GM23248 (cell line): Measurements from ENCODE around the gene ARHGDIA.

ENCODE experiments used
- EZH2 ChIP-seq: fragments of 200-600 bp; sonication (generic); IDR thresholded peaks from 2 replicates; pipeline ENCODE4 v1.6.1; 2018; ENCODE audit warnings: antibody characterized with exemption, mild to moderate bottlenecking; ENCODE audit not compliant: insufficient read depth, poor library complexity, severe bottlenecking
- EZH2phosphoT487 ChIP-seq: fragments of 200-600 bp; sonication (generic); IDR thresholded peaks from 2 replicates; pipeline ENCODE4 v1.6.1; 2018; ENCODE audit warnings: antibody characterized with exemption, moderate library complexity, mild to moderate bottlenecking, low read depth; ENCODE audit not compliant: insufficient read depth

DNA sequence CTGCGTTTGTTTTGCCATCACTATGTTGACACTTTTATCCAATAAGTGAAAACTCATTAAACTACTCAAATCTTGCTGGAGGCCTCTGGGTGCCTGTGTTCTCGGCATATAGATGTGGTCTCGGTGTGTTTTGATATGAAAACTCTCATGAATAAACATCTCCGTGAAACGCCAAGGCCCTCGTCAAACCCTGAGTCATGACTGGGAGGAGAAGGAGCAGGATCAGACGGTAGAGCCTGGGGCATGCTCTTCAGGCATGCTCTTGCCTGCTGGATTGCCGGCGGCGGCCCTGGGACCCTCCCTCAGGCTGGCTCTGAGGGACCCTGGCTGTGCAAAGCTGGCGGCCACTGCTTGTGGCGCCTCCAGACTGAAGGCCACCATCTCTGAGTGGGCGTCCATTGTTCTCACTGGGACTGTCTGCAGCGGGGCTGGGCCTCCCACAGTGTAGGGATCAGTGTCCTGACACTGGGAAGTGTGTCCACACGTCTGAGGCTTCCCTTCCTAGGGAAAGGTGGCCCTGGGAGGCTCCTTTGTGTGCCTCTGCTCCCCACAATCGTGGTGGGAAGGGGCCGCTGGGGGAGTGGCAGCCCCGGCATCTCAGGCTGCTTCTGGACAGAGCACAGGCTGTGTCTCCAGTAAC, 29.2 kb upstream of the ARHGDIA start:
- TF ChIP-seq EZH2 (no peak), EZH2phosphoT487 (no peak)
